GM12878 (cell line): Measurements from ENCODE around the gene LYZL1. TPM values are rescaled to one million over a fixed set of nuclear protein-coding genes. Genes with fewer than 3 reads are reported as not detected.

ENCODE experiments used
- ATAC-seq: fragments of 200-7000 bp; cut with Tn5 transposase; 3 replicates; pipeline ENCODE4 v1.9.1; 2020; ENCODE audit warnings: mild to moderate bottlenecking, moderate library complexity
- BruUV-seq: library from RNA; stranded (reverse); fragments of 400-500 nt; replicated peaks from 2 replicates; lab custom pipeline; 2021; lab: Mats Ljungman, UMichigan
- CTCF ChIA-PET: fragments of 300-600 bp; sonication (Branson Sonifier 250); formaldehyde crosslinking; extraction: SDS; loops from one replicate; lab custom pipeline; 2021; ENCODE audit warnings: inconsistent platforms; lab: Yijun Ruan, JAX
- POLR2A ChIA-PET: fragments of 350-600 bp; formaldehyde crosslinking; extraction: SDS; loops from one replicate; lab custom pipeline; 2021; ENCODE audit warnings: inconsistent platforms; lab: Charles Lee
- RAD21 ChIA-PET: fragments of 300-600 bp; sonication (Branson Sonifier 250); formaldehyde crosslinking; loops from one replicate; lab custom pipeline; 2023; ENCODE audit warnings: antibody characterized with exemption; ENCODE audit not compliant: unreplicated experiment; lab: Charles Lee
- SMC1A ChIA-PET: fragments of 300-600 bp; sonication (Branson Sonifier 250); formaldehyde crosslinking; loops from one replicate; lab custom pipeline; 2023; ENCODE audit not compliant: unreplicated experiment, uncharacterized antibody; lab: Charles Lee
- DNase-seq: peaks from one replicate; pipeline ENCODE4 v3.0.0-alpha.2; 2011; ENCODE audit warnings: low read depth, low spot score
- FAIRE-seq: peaks from 3 replicates; lab custom pipeline; 2011; peaks lifted over from hg19 to GRCh38; lab: Jason Lieb, UNC
- H2AFZ ChIP-seq: 2 replicates; pipeline ENCODE4 v1.6.0; 2011; ENCODE audit warnings: low read depth, low read length, control low read depth; ENCODE audit not compliant: control insufficient read depth
- H3K27ac ChIP-seq: 2 replicates; pipeline ENCODE4 v1.5.1; 2011; ENCODE audit warnings: control low read depth; ENCODE audit not compliant: control insufficient read depth, insufficient read depth
- H3K27me3 ChIP-seq, 2 experiments: replicated peaks in 1 of 2; 2 replicates each; pipeline versions ENCODE4 v1.6.0 to v1.6.1; 2011; ENCODE audit warnings: low read length in 1 of 2; ENCODE audit not compliant: control insufficient read depth in 2 of 2, insufficient read depth in 2 of 2
- H3K36me3 ChIP-seq, 2 experiments: 2 replicates each; pipeline ENCODE4 v1.5.1; 2011; ENCODE audit warnings: low read length in 1 of 2; ENCODE audit not compliant: control insufficient read depth in 2 of 2, insufficient read depth in 2 of 2
- H3K4me1 ChIP-seq: 2 replicates; pipeline ENCODE4 v1.6.1; 2011; ENCODE audit warnings: mild to moderate bottlenecking, low read length, moderate library complexity, mixed read lengths; ENCODE audit not compliant: control insufficient read depth, insufficient read depth
- H3K4me2 ChIP-seq: 2 replicates; pipeline ENCODE4 v1.6.0; 2011; ENCODE audit warnings: control low read depth; ENCODE audit not compliant: control insufficient read depth, insufficient read depth
- H3K4me3 ChIP-seq: fragments of 200-600 bp; sonication (generic); 2 replicates; pipeline ENCODE4 v1.5.1; 2016
- H3K79me2 ChIP-seq: 2 replicates; pipeline ENCODE4 v1.6.0; 2011; ENCODE audit warnings: low read length; ENCODE audit not compliant: control insufficient read depth, insufficient read depth
- H3K9ac ChIP-seq: 2 replicates; pipeline ENCODE4 v1.8.0; 2011; ENCODE audit warnings: low read length, control low read depth, mixed read lengths; ENCODE audit not compliant: control insufficient read depth, insufficient read depth
- H3K9me3 ChIP-seq: replicated peaks from 3 replicates; pipeline ENCODE4 v1.5.1; 2011; ENCODE audit warnings: mild to moderate bottlenecking, low read length; ENCODE audit not compliant: control insufficient read depth, insufficient read depth
- H4K20me1 ChIP-seq: 2 replicates; pipeline ENCODE4 v1.6.0; 2011; ENCODE audit not compliant: control insufficient read depth, insufficient read depth
- E2F8 ChIP-seq: fragments of 450-650 bp; IDR thresholded peaks from 2 replicates; pipeline ENCODE4 v1.6.1; 2018; ENCODE audit warnings: mild to moderate bottlenecking, low read depth, moderate library complexity; ENCODE audit not compliant: partially characterized antibody
- EP300 ChIP-seq, 2 experiments: fragments of 150-350 bp in 1 of 2; IDR thresholded peaks; 2 replicates each; pipeline ENCODE4 v1.6.1; 2011 to 2012; ENCODE audit warnings: low read depth in 2 of 2, low read length in 2 of 2, borderline replicate concordance in 1 of 2, improper control_type of control experiment in 1 of 2, inconsistent platforms in 1 of 2; ENCODE audit not compliant: control insufficient read depth in 1 of 2
- IKZF1 ChIP-seq: fragments of 450-650 bp; conservative IDR thresholded peaks from 2 replicates; pipeline ENCODE4 v1.6.1; 2017; ENCODE audit warnings: antibody characterized with exemption, mild to moderate bottlenecking
- JUND ChIP-seq: IDR thresholded peaks from 2 replicates; pipeline ENCODE4 v1.6.1; 2012; ENCODE audit warnings: low read depth, mild to moderate bottlenecking, low read length, improper control_type of control experiment, moderate library complexity
- MYB ChIP-seq: fragments of 150-350 bp; IDR thresholded peaks from 2 replicates; pipeline ENCODE4 v1.6.1; 2014; ENCODE audit warnings: mild to moderate bottlenecking, low read depth, low read length, borderline replicate concordance
- NFIC ChIP-seq: IDR thresholded peaks from 2 replicates; pipeline ENCODE4 v1.6.1; 2012; ENCODE audit warnings: low read depth, mild to moderate bottlenecking, inconsistent platforms, low read length, moderate library complexity
- POU2F2 ChIP-seq: IDR thresholded peaks from 3 replicates; pipeline ENCODE4 v1.6.1; 2011; ENCODE audit warnings: low read depth, mild to moderate bottlenecking, low read length, borderline replicate concordance
- RB1 ChIP-seq: fragments of 450-650 bp; formaldehyde crosslinking; IDR thresholded peaks from 2 replicates; pipeline ENCODE4 v1.6.1; 2017; ENCODE audit warnings: mild to moderate bottlenecking, borderline replicate concordance
- RBBP5 ChIP-seq: fragments of 200-600 bp; sonication (generic); conservative IDR thresholded peaks from 2 replicates; pipeline ENCODE4 v1.6.1; 2016
- RCOR1 ChIP-seq: conservative IDR thresholded peaks from 2 replicates; pipeline ENCODE4 v1.6.1; 2012; ENCODE audit warnings: low read depth, low read length, improper control_type of control experiment
- STAT3 ChIP-seq: IDR thresholded peaks from 2 replicates; pipeline ENCODE4 v1.6.1; 2011; ENCODE audit warnings: low read depth, low read length, improper control_type of control experiment
- TBL1XR1 ChIP-seq: IDR thresholded peaks from 2 replicates; pipeline ENCODE4 v1.6.1; 2012; ENCODE audit warnings: low read depth, low read length, improper control_type of control experiment
- TCF12 ChIP-seq: IDR thresholded peaks from 2 replicates; pipeline ENCODE4 v1.6.1; 2011; ENCODE audit warnings: low read depth, mild to moderate bottlenecking, low read length
- WGBS: methylation state at CpG from one replicate; pipeline ENCODE4 v1.1.6; 2016; ENCODE audit warnings: low lambda C conversion rate; ENCODE audit not compliant: insufficient replicate concordance, insufficient coverage; ENCODE audit errors: missing lambda C conversion rate; 5-methylcytosine and 5-hydroxymethylcytosine counted together
- in situ Hi-C: fragments of 300-500 bp; cut with MboI; formaldehyde crosslinking; loops from 9 replicates; pipeline ENCODE4 v1.14.3; 2018; ENCODE audit warnings: mixed read lengths
- intact Hi-C: fragments of 100-400 bp; cut with micrococcal nuclease; formaldehyde crosslinking; loops from one replicate; pipeline ENCODE4 v1.14.2; 2022; ENCODE audit not compliant: unreplicated experiment
- polyA plus RNA-seq, 11 experiments: library from polyadenylated mRNA; depleted of rRNA in 4 of 11; unstranded in 6 of 11; stranded (reverse) in 5 of 11; fragments of >200 nt; fragmentation: Nextera tagmentation in 4 of 11; fragmentation: Illumina TruSeq in 1 of 11; extraction: Ambion mirVana in 4 of 11; extraction: Trizol in 1 of 11; gene quantifications; 1 replicate in 1 of 11; 2 replicates in 10 of 11; pipeline versions ENCODE4 v1.2.1 to v1.2.3, GENCODE V29; 2011 to 2016; ENCODE audit warnings: inconsistent platforms in 2 of 11, missing spikeins in 2 of 11, low read depth in 1 of 11
- total RNA-seq, 4 experiments: library from RNA; depleted of rRNA in 3 of 4; stranded (reverse); fragments of >200 nt in 3 of 4; fragmentation: Illumina TruSeq in 1 of 4; extraction: Trizol in 1 of 4; gene quantifications; 2 replicates each; pipeline versions ENCODE4 v1.2.1 to v1.2.3, GENCODE V29; 2013 to 2021

The LYZL1 gene
- total and polyA plus RNA-seq, 10 of the 15 experiments (the other 5 are each of a cell fraction or from before 2014, with no cell fraction given), result not detected

GRCh38 chr10:29348836-29349235, 60.0 kb downstream of the LYZL1 start:
- Histone ChIP-seq H3K9me3 (no peaks in the 10 kb centered on the region), H3K79me2 (no peaks in the 10 kb centered on the region), H3K4me2 (no peak overlapping the region), H3K4me3 (no peak overlapping the region), H3K9ac (no peak overlapping the region), H2AFZ (no peak overlapping the region), H3K4me1 (no peaks in the 10 kb centered on the region), H3K27ac (no peak overlapping the region), H3K36me3 (no peaks in the 10 kb centered on the region)
- FAIRE-seq, result no peak
- ChIA-PET RAD21 (no interaction called here), CTCF (interaction anchor here (0.9 kb wide), 1 partner anchor 38 kb away, joined by 3 read pairs; no protein-coding TSS in a partner anchor), POLR2A (no interaction called here)
- BruUV-seq, result no TSS peak
- WGBS, result 39% methylated on average over 5 of the region's 5 CpGs
- intact Hi-C loops, result no loop called here
- TF ChIP-seq POU2F2 (no peak), EP300 (IDR thresholded peaks at IDR 0.05; ENCODE audit: borderline replicate concordance in 1 of 2, control insufficient read depth in 1 of 2, low read depth in 2 of 2, low read length in 2 of 2) (no peak), RB1 (no peak), RCOR1 (no peak), TCF12 (no peak), STAT3 (no peak), RBBP5 (no peak), E2F8 (no peak), IKZF1 (no peak), JUND (no peak), TBL1XR1 (no peak), NFIC (no peak), MYB (no peak)
- TF ChIP-seq, all 136 proteins: peak for 0
- H3K27me3 ChIP-seq, result no peaks in the 10 kb centered on the region
- no peak for ATAC-seq
- SMC1A ChIA-PET, result no interaction called here
- in situ Hi-C loops, result no loop called here
- H4K20me1 ChIP-seq, result no peaks in the 10 kb centered on the region
- DNase-seq, result no peak
